ENCODE results near the gene CDK3. TPM values are rescaled to one million over a fixed set of nuclear protein-coding genes. Genes with fewer than 3 reads are reported as not detected.

Gene CDK3
- total RNA-seq, 1 experiment from 2014 or later = 11.7 TPM

DNA sequence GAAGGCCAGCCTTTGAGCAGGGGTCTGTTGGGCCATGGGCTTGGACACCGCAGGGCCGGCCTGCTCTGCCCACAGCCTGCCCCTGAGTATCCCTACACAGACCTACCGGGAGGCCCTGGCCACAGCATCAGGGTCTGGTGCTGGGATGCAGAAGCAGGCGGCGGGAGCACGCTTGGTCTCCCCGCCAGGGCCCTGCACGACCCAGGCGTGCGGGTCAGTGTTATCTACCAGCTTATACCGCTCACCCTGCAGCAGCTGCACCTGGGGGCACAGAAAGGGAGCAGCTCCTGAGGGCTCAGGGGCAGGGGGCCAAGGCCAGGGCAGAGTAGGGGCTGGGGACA lies 17.7 kb downstream of the CDK3 start:
- Histone ChIP-seq H3K4me2 (ENCODE audit: insufficient read depth, insufficient read length, low read length) (no peak overlapping the region), H3K23ac (ENCODE audit: insufficient read length, low read depth, low read length) (no peak overlapping the region), H2BK15ac (ENCODE audit: low read depth, low read length) (no peak overlapping the region), H3K9me3 (ENCODE audit: control insufficient read depth, low read depth, low read length) (no peaks in the 10 kb centered on the region), H3K79me1 (ENCODE audit: insufficient read depth, low read depth, low read length, poor library complexity, severe bottlenecking) (no peaks in the 10 kb centered on the region), H3K27ac (ENCODE audit: insufficient read length, low read depth, low read length) (no peak overlapping the region), H4K20me1 (ENCODE audit: control insufficient read depth, insufficient read depth, insufficient read length) (no peaks in the 10 kb centered on the region), H2BK12ac (ENCODE audit: insufficient read length, low read depth, low read length) (no peak overlapping the region), H4K5ac (ENCODE audit: insufficient read length, low read depth, low read length) (no peak overlapping the region), H3K23me2 (ENCODE audit: insufficient read length, low read depth, low read length, poor library complexity, severe bottlenecking) (no peaks in the 10 kb centered on the region), H3K9ac (ENCODE audit: extremely low read depth, insufficient read length, low read length) (no peak overlapping the region), H2BK20ac (ENCODE audit: low read depth, low read length, poor library complexity, severe bottlenecking) (no peak overlapping the region), H2AK5ac (ENCODE audit: insufficient read length, low read length) (no peak overlapping the region), H3K4ac (ENCODE audit: low read depth, low read length) (no peak overlapping the region), H4K91ac (ENCODE audit: insufficient read length, low read depth, low read length) (no peak overlapping the region), H3K79me2 (ENCODE audit: insufficient read depth, low read length) (no peaks in the 10 kb centered on the region), H2BK120ac (ENCODE audit: low read depth, low read length, poor library complexity, severe bottlenecking) (no peak overlapping the region), H3K27me3 (ENCODE audit: insufficient read depth, low read length) (no peaks in the 10 kb centered on the region), H2AFZ (ENCODE audit: low read length) (no peak overlapping the region), H2BK5ac (ENCODE audit: insufficient read length, low read length) (no peak overlapping the region), H3K18ac (ENCODE audit: insufficient read length, low read depth, low read length) (no peak overlapping the region), H3K4me1 (ENCODE audit: insufficient read depth, low read length) (no peaks in the 10 kb centered on the region), H3K56ac (ENCODE audit: insufficient read length, low read depth, low read length) (no peak overlapping the region), H3T11ph (ENCODE audit: low read length) (no peak overlapping the region), H3K14ac (ENCODE audit: insufficient read depth, low read length) (no peak overlapping the region), H4K8ac (replicated peaks; ENCODE audit: insufficient read length, low read depth, low read length) (no peak overlapping the region)
- no peaks in the 10 kb centered on the region for H3K9me3 Mint-ChIP-seq
- peaks cover 3 to 9% of the 10 kb centered on the region in 2 experiments for H3K4me1 Mint-ChIP-seq
- no peaks in the 10 kb centered on the region; a peak in 1 of 7 replicates for H3K36me3 Mint-ChIP-seq (ENCODE audit: insufficient read depth in 1 of 3, low read depth in 3 of 3)
- WGBS (ENCODE audit: extremely low coverage, insufficient read length, low lambda C conversion rate) = no CpG with 5 or more reads among the region's 11 CpGs
- H3K27me3 Mint-ChIP-seq (ENCODE audit: low read depth) = peaks cover 9% of the 10 kb centered on the region
- H3K27ac Mint-ChIP-seq = no peak overlapping the region
- TF ChIP-seq, protein P1, sequence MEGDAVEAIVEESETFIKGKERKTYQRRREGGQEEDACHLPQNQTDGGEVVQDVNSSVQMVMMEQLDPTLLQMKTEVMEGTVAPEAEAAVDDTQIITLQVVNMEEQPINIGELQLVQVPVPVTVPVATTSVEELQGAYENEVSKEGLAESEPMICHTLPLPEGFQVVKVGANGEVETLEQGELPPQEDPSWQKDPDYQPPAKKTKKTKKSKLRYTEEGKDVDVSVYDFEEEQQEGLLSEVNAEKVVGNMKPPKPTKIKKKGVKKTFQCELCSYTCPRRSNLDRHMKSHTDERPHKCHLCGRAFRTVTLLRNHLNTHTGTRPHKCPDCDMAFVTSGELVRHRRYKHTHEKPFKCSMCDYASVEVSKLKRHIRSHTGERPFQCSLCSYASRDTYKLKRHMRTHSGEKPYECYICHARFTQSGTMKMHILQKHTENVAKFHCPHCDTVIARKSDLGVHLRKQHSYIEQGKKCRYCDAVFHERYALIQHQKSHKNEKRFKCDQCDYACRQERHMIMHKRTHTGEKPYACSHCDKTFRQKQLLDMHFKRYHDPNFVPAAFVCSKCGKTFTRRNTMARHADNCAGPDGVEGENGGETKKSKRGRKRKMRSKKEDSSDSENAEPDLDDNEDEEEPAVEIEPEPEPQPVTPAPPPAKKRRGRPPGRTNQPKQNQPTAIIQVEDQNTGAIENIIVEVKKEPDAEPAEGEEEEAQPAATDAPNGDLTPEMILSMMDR (conservative IDR thresholded peaks at IDR 0.05) = no peak
- no peak overlapping the region for H3K4me3 Mint-ChIP-seq
- no peak for DNase-seq

Data from H9 (cell line).